ENCODE results near the gene NAALADL2. TPM values are rescaled to one million over a fixed set of nuclear protein-coding genes. Genes with fewer than 3 reads are reported as not detected.

NAALADL2 gene
- total and polyA plus RNA-seq, 2 donors (not counting 3 experiments of a cell fraction or from before 2014, with no cell fraction given): 1.1 to 4.0 TPM

DNA sequence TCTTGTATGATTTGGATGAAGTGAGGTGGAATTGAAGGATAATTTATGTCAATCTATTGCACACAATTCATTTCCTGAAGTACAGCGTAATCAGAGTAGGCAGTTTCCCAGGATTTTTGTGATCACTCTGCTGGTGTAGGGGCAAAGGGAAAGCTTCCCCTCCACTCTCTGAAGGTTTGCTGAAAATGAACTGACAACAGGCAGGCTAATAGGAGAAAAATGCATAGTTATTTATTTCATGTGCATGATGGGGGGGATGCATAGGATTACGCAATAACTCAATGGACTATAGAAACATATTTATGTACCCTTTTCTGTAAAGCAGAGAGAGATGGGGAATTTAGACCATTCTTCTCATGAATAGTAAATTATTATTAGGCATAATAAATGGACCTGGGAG is 872.9 kb downstream of the NAALADL2 start:
- DNase-seq (ENCODE audit: low read depth, low spot score): no peak
- intact Hi-C loops (cut with micrococcal nuclease): no loop called here
- POLR2A ChIA-PET: no interaction called here

More for the DNA sequence above, 872.9 kb downstream of the NAALADL2 start:
- Histone ChIP-seq H4K20me1 (replicated peaks; ENCODE audit: control insufficient read depth, extremely low read depth, insufficient read depth, low read length) (no peaks in the 10 kb centered on the region), H3K4me2 (ENCODE audit: insufficient read depth, low read length) (no peak overlapping the region), H3K9me1 (replicated peaks; ENCODE audit: control insufficient read depth, extremely low read depth, insufficient read depth, low read length) (no peaks in the 10 kb centered on the region), H3K36me3 (ENCODE audit: control insufficient read depth in 2 of 2, extremely low read depth in 1 of 2, insufficient read depth in 2 of 2, low read length in 2 of 2) (no peaks in the 10 kb centered on the region), H3K4me1 (ENCODE audit: control insufficient read depth, extremely low read depth, insufficient read depth, low read length) (no peaks in the 10 kb centered on the region), H3K9ac (replicated peaks; ENCODE audit: extremely low read depth, insufficient read depth, low read length) (no peak overlapping the region), H2AFZ (ENCODE audit: low read depth, low read length) (no peak overlapping the region), H3K27ac (ENCODE audit: insufficient read depth, low read depth, low read length) (no peak overlapping the region), H3K4me3 (replicated peaks in 1 of 3; ENCODE audit: insufficient read depth in 1 of 3, low read depth in 1 of 3, low read length in 3 of 3) (no peak overlapping the region), H3K27me3 (ENCODE audit: control insufficient read depth in 2 of 2, insufficient read depth in 2 of 2, low read length in 2 of 2) (no peaks in the 10 kb centered on the region), H3K9me3 (replicated peaks; ENCODE audit: control insufficient read depth, insufficient read depth, low read length) (no peaks in the 10 kb centered on the region), H3K79me2 (ENCODE audit: control insufficient read depth, insufficient read depth, low read length) (no peaks in the 10 kb centered on the region)
- dilution Hi-C loops (cut with MboI; ENCODE audit: extremely low pct_ligation_motif_present, low sequenced_read_pairs): no loop called here
- no peak for TF ChIP-seq MYC (IDR thresholded peaks at IDR 0.05; ENCODE audit: low read depth, low read length)
- no peak for TF ChIP-seq FOS (IDR thresholded peaks at IDR 0.05; ENCODE audit: borderline replicate concordance, insufficient read depth, low read length)
- TF ChIP-seq, protein P1, sequence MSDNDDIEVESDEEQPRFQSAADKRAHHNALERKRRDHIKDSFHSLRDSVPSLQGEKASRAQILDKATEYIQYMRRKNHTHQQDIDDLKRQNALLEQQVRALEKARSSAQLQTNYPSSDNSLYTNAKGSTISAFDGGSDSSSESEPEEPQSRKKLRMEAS (IDR thresholded peaks at IDR 0.05; ENCODE audit: insufficient read depth, insufficient read length): no peak
- no peak for TF ChIP-seq JUN (IDR thresholded peaks at IDR 0.05; ENCODE audit: borderline replicate concordance, insufficient read depth, insufficient read length, low read depth)
- no peak for TF ChIP-seq POLR2AphosphoS5 (IDR thresholded peaks at IDR 0.05; ENCODE audit: insufficient read depth, low read depth, low read length)
- no peak for TF ChIP-seq EZH2 (IDR thresholded peaks at IDR 0.05; ENCODE audit: borderline replicate concordance, low read depth, low read length, severe bottlenecking)
- no peak for TF ChIP-seq POLR2A (IDR thresholded peaks at IDR 0.05; ENCODE audit: low read depth, low read length)
- no peak for TF ChIP-seq GATA2 (IDR thresholded peaks at IDR 0.05; ENCODE audit: insufficient read depth, insufficient read length, low read depth, low read length)
- TF ChIP-seq, protein P2, sequence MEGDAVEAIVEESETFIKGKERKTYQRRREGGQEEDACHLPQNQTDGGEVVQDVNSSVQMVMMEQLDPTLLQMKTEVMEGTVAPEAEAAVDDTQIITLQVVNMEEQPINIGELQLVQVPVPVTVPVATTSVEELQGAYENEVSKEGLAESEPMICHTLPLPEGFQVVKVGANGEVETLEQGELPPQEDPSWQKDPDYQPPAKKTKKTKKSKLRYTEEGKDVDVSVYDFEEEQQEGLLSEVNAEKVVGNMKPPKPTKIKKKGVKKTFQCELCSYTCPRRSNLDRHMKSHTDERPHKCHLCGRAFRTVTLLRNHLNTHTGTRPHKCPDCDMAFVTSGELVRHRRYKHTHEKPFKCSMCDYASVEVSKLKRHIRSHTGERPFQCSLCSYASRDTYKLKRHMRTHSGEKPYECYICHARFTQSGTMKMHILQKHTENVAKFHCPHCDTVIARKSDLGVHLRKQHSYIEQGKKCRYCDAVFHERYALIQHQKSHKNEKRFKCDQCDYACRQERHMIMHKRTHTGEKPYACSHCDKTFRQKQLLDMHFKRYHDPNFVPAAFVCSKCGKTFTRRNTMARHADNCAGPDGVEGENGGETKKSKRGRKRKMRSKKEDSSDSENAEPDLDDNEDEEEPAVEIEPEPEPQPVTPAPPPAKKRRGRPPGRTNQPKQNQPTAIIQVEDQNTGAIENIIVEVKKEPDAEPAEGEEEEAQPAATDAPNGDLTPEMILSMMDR (IDR thresholded peaks at IDR 0.05; ENCODE audit: extremely low read depth in 1 of 2, insufficient read depth in 1 of 2, low read depth in 1 of 2, low read length in 2 of 2): no peak
- CTCF ChIA-PET: no interaction called here
- no peak for FAIRE-seq
- no TSS peak for BruUV-seq (replicated peaks)

Data from endothelial cell of umbilical vein (primary cell).